ENCODE results near the gene VWA8.

GRCh38 chr13:41767801-41768200 is 193.1 kb downstream of the VWA8 start:
- no peak for TF ChIP-seq CTCF (conservative IDR thresholded peaks at IDR 0.05)
- no peak for TF ChIP-seq ZFX (IDR thresholded peaks at IDR 0.05)

All from C4-2B (cell line).